Skin epidermis (tissue), 12 donors: ENCODE measurements around the gene CAPN3.

ENCODE experiments used
- H3K27ac ChIP-seq, 21 experiments: fragments of 200-600 bp; sonication (generic) in 11 of 21; one replicate each; pipeline ENCODE4 v1.5.0; 2020; ENCODE audit warnings: mild to moderate bottlenecking in 3 of 21, inconsistent platforms in 2 of 21, moderate library complexity in 2 of 21
- H3K4me3 ChIP-seq, 7 experiments: fragments of 200-600 bp; sonication (generic) in 2 of 7; one replicate each; pipeline ENCODE4 v1.5.0; 2020; ENCODE audit warnings: inconsistent platforms in 2 of 7, mild to moderate bottlenecking in 2 of 7, moderate library complexity in 1 of 7

Gene CAPN3

DNA sequence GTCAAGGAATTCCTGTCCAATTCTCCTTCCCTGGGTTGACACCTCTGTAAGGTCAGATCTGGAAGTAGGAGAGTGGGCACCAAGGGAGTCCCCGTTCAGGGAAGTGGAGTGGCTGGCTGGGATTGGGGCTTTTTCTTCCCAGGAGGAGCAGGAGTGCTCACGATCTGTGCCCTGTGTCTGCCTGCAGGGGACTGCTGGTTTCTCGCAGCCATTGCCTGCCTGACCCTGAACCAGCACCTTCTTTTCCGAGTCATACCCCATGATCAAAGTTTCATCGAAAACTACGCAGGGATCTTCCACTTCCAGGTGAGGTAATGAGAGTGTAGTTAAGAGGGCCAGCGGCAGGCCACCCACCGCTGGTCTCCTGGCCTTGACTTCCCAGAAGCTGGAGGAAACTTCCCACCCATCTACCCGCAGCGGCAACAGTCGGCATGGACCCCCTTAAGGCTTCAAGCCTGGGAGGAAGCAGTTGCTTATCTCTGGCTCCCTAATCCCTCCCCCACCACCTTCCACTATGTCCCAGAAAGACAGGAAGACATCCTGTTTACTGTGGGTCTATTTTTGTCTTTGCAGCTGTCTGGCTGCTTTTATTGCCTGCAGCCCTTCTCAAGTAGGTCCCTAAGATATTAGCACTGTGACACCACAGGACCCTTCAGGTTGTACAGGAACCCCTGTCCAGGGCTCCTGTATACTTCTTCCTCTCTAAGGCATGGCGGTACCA, 26.8 kb downstream of the CAPN3 start:
- no peak overlapping the region for H3K4me3 ChIP-seq
- peak overlapping the region in 1 of 21 experiments; percentile 60 for H3K27ac ChIP-seq

DNA sequence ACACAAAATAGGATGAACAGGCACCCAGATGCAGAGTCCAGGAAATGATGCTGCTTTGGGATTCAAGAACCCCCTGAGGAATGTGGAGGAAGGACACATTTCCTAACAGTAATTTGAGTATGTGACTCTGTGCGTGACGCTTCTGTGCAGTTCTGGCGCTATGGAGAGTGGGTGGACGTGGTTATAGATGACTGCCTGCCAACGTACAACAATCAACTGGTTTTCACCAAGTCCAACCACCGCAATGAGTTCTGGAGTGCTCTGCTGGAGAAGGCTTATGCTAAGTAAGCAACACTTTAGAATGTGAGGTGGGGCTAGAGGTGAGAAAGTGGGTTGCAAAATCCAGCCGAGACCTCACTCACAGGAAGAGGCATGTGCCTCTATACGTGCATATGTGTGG, 28.3 kb downstream of the CAPN3 start:
- Histone ChIP-seq H3K27ac (no peak overlapping the region), H3K4me3 (no peak overlapping the region)

DNA sequence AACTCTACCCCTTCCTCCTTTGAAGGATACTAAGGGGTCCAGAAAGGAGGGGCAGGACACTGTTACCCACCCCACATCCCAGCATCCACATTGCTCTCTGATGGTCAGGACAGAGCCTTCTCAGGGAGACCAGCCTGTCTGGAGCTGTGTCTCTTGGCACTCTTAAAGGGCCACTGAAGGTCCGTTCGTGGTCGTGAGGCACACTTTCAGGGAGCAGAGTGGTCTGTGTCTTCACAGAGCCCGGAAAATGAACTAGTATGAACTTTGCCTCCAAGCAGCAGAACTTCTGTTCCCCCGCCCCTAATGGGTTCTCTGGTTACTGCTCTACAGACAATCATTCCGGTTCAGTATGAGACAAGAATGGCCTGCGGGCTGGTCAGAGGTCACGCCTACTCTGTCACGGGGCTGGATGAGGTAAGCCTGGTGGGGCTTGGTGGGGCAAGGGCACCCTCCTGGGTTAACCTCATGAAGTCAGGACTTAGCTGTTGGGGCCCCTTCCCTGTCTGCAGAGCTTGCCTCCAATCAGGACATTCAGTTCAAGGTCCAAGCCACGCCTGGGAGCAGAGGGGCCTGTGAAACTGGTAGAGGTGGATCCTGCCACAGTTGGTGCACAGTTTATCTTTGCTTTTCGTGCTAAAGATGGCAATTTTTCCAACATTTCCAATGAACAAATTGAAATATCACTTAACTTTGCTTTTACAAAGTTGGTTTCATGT, 33.2 kb downstream of the CAPN3 start:
- peak overlapping the region in 1 of 21 experiments; percentile 11 for H3K27ac ChIP-seq
- H3K4me3 ChIP-seq = no peak overlapping the region

DNA sequence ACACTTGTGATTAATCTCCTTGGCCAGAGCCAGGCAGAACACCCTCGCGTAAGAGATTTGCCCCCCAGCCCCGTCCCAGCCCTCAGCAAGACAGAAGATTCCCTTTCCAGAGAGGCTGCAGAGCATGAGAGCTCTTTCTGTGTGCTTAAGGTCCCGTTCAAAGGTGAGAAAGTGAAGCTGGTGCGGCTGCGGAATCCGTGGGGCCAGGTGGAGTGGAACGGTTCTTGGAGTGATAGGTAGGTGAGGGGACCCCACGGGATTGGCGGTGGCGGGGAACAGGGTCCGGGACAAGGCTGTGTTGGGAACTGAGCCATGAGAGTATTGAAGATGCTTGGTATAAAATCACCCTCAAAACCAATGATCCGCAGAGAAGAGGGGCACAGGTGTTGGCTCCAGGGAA, 34.8 kb downstream of the CAPN3 start:
- H3K4me3 ChIP-seq = no peak overlapping the region
- no peak overlapping the region for H3K27ac ChIP-seq

DNA sequence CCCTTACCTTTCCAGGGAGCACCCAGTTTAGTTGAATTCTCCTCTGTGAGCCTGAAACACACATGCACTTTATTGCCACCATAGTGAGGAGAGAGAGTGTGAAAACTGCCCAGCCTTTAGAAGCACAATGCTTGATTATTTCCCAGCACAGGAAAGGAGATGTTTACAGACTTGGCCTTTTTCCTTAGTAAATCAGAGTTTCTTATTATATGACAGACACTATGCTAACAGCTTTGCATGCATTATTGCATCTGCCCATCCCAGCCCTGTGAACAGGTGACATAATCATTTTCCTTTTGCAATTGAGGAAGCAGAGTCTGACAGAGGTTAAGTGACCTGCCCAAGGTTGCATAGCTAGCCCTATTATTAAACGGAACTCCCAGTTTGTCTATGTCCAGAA, 36.5 kb downstream of the CAPN3 start:
- Histone ChIP-seq H3K4me3 (no peak overlapping the region), H3K27ac (no peak overlapping the region)

DNA sequence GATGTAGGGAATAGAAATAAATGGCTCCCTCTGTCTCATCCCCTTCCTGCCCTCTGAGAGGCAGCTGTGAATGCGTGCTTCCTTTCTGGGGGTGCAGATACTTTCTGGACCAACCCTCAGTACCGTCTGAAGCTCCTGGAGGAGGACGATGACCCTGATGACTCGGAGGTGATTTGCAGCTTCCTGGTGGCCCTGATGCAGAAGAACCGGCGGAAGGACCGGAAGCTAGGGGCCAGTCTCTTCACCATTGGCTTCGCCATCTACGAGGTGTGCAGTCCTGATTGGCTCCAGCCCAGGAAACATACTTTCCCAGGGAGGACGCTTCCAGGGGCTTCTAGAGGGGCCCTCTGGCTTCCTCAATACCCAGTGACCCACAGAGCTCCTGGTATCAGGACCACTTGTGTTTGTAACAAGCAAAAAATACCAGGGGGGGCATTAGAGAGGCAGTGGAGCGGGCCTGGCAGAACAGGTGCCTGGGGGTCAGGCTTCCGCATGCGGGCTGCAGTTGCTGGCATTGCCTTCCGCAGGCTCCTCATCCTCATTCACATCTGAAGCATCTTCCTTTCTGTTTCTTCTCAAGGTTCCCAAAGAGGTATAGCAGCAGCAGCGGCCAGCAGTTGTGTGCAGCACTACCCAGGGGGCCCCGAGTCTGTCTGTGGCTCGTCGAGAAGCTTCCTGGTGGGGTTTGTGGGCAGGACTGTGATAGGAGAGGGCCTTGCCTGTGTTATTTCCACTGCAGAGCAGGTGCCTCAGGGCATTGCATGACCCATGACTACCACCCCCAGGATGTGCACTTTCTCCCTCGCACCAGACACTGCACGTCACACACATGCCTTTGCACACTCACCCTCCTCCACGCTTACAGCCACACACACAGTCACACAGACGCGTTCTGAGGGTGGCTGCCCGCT, 42.5 kb downstream of the CAPN3 start:
- H3K27ac ChIP-seq = peak overlapping the region in 1 of 21 experiments; percentile 29
- H3K4me3 ChIP-seq = no peak overlapping the region

DNA sequence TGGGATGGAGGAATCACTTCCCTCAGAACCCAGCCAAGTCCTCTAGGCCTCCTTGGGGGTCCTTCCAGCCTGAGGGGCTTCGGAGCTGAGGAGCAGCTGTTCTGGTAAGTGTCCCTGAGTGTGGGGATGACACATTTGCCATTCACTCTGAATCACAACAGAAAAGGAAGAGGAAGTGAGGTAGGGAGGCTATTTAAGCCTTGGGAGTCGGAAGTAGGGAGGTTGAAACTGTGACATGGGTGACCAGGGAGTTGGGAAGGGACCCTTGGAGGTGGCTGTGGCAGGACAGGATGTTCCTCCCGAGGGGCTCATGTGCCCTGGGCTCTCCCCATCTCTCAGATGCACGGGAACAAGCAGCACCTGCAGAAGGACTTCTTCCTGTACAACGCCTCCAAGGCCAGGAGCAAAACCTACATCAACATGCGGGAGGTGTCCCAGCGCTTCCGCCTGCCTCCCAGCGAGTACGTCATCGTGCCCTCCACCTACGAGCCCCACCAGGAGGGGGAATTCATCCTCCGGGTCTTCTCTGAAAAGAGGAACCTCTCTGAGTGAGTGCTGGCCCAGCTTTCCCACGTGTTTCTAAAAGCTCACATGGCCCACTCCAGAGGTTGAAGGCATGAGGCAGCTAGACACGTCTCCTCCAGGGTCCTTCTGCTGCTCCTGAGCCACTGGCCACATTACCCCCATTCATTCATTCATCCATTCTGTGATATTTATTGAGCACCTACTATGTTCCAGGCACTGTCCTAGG, 43.3 kb downstream of the CAPN3 start:
- Histone ChIP-seq H3K27ac (peak overlapping the region in 1 of 21 experiments; percentile 66), H3K4me3 (no peak overlapping the region)

DNA sequence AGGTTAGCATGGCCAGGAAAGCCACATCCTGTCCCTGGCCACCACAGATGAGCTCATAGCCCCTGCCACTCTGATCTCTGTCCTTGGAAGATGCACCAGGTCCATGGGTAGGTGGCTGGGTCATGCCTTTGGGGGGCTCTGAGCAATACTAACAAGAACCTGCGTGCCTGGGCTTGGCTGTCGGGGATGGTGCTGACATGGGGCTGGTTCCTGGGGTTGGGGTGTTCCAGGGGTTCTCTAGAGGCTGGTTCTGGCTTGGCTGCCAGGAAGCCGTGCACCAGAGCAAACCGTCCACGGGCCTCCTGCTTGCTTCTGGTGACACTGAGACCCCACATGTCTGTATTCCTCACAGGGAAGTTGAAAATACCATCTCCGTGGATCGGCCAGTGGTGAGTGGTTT, 44.1 kb downstream of the CAPN3 start:
- peak overlapping the region in 1 of 21 experiments; percentile 66 for H3K27ac ChIP-seq
- H3K4me3 ChIP-seq = no peak overlapping the region

DNA sequence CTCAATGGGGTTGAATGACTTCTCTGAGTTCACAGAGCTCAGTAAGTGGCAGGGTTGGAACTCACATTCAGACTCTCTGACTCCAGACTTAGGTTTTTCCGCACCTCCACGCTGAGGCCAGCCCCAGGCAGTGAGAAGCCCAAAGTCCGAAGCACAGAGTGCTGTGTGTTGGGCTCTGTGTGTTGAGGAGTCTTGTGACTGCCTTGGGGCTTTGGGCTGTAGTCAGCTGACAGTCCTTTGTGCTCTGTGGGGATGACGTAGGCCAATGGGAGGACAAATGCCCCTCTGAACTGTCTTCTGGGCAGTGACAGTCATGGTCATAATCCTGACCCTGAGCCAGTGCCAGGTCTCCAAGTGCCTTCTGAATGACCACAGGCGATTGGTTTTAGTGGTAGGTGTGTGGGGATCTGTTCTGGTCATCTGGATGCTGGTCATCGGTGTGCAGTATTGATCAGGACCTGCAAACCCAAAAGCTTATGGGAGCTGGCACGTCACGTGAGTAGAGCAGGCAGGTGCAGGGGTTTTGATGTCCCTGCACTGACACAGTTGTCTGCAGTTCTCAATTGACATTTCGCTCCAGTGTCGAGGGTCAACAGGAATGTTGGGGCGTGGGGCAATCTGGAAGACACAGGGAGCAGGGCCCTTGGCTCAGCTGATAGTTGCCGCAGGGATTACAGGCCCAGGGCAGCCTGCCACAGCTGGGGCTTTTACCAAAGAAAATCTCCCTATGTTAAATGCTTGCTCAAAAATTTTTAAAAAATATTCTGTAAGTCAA, 45.3 kb downstream of the CAPN3 start:
- H3K27ac ChIP-seq = peak overlapping the region in 4 of 21 experiments; percentile 5 to 76 (median 21)
- no peak overlapping the region for H3K4me3 ChIP-seq

DNA sequence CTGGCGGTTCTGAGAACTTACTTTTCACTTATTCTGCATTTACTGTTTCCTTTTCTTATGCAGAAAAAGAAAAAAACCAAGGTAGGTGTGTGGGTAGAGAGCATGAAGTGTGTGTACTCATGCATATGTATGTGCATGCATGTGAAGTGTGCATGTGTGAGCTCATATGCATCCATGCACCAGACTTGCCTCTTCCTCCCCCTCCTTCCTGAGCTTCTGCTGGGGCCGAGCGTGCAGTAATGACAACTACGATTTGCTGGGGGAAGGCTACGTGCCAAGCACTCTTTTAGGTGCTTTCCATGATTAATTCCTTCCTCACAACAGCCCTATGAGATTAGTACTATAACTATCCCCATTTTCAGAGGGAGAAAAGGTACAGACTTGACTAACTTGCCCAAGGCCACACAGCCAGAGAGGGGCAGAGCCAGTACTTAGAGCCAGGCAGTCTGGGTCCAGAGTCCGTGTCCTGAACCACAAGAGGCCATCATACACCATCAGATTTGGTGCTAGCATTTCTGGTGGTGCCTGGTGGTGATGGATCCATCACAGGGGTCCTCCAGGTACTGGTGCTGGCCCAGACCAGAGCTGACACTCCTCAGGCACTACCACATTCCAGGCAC, 46.7 kb downstream of the CAPN3 start:
- H3K4me3 ChIP-seq = no peak overlapping the region
- H3K27ac ChIP-seq = peak overlapping the region in 3 of 21 experiments; percentile 13 to 76 (median 24)

DNA sequence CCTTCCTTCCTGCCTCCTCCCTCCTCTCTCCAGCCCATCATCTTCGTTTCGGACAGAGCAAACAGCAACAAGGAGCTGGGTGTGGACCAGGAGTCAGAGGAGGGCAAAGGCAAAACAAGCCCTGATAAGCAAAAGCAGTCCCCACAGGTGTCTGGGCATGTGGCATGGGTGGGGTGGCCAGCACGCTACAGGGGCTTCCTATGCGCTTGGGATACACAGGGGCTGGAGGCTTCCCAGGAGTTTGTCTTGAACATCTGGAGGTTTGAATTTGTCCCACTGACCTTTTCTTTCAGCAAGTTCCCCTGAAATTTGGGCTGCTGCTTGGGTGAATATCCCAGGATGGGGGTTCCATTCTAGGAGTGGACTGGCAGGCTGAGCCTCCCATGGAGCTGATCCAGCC, 48.9 kb downstream of the CAPN3 start:
- H3K27ac ChIP-seq = peak overlapping the region in 1 of 21 experiments; percentile 27

DNA sequence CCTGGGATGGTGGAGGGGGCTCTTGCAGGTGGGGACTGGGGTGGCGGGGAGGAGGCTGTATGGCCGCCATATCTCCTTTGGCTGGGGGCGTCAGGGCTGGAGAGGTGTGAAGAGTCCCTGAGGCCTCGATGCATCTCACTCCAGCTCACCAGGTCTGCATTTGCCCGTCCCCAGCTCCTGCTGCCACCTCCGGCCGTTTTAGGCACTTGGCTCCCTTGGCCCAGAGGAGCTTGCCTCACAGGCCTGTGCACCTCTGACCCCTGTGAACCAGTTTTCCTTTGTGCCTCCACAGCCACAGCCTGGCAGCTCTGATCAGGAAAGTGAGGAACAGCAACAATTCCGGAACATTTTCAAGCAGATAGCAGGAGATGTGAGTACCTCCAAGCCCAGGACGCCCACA, 49.7 kb downstream of the CAPN3 start:
- Histone ChIP-seq H3K27ac (peak overlapping the region in 2 of 21 experiments; percentile 30 to 35), H3K4me3 (no peak overlapping the region)

More for the DNA sequence above, 48.9 kb downstream of the CAPN3 start:
- H3K4me3 ChIP-seq = no peak overlapping the region

DNA sequence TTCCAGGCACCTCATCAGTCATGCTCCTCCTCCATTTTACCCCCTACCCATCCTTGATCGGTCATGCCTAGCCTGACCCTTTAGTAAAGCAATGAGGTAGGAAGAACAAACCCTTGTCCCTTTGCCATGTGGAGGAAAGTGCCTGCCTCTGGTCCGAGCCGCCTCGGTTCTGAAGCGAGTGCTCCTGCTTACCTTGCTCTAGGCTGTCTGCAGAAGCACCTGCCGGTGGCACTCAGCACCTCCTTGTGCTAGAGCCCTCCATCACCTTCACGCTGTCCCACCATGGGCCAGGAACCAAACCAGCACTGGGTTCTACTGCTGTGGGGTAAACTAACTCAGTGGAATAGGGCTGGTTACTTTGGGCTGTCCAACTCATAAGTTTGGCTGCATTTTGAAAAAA, 52.6 kb downstream of the CAPN3 start:
- no peak overlapping the region for H3K27ac ChIP-seq
- H3K4me3 ChIP-seq = no peak overlapping the region

DNA sequence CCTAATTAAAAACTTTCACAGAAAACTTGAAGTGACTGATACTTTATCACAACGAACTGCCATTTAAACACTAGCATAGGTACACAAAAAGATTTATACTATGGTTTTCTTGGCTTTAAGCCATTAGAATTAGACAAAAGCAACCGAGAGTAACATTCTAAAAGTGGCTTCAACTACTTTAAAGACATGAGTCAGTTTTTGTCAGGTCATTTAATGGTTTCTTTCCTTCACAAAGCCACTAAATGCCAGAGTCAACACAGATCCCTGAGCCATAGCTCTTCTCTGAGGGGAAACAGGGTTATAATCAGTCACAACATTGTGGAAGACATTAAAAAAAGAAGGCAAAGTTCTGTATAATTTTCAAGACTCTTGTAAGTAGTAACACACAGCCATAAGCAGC, 54.6 kb downstream of the CAPN3 start:
- H3K4me3 ChIP-seq = no peak overlapping the region
- peak overlapping the region in 1 of 21 experiments; percentile 6 for H3K27ac ChIP-seq

DNA sequence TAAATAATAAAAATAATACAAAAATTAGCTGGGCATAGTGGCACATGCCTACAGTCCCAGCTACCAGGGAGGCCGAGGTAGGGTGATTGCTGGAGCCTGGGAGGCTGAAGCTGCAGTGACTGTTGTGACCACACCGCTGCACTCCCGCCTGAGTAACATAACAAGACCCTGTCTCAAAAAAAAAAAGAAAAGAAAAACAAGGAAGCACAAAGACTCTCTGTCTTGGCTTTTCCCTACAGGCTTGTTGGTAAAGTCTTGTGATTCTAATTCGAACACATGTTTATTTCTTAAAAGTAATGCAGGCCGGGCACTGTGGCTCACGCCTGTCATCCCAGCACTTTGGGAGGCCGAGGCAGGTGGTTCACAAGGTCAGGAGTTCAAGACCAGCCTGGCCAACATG, 60.1 kb downstream of the CAPN3 start:
- no peak overlapping the region for H3K4me3 ChIP-seq
- no peak overlapping the region for H3K27ac ChIP-seq

DNA sequence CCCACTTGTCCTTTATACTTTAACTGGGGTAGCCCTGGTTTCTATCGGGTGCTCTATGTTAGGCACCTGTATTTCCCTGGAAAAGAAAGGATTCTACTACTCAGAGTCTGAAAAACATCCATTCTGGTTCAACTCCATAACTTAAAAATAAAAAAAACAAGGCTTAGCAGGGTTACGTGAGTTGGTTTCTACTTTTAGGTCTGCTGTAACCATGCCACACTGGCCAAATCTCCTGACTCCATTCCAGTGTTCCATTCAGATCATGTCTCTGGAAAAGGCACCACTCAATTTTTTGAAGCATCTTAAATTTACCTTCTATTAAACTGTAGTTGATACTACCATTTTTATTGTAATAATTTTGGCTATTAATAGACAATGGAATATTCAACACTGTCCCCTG, 62.1 kb downstream of the CAPN3 start:
- peak overlapping the region in 1 of 21 experiments; percentile 27 for H3K27ac ChIP-seq

DNA sequence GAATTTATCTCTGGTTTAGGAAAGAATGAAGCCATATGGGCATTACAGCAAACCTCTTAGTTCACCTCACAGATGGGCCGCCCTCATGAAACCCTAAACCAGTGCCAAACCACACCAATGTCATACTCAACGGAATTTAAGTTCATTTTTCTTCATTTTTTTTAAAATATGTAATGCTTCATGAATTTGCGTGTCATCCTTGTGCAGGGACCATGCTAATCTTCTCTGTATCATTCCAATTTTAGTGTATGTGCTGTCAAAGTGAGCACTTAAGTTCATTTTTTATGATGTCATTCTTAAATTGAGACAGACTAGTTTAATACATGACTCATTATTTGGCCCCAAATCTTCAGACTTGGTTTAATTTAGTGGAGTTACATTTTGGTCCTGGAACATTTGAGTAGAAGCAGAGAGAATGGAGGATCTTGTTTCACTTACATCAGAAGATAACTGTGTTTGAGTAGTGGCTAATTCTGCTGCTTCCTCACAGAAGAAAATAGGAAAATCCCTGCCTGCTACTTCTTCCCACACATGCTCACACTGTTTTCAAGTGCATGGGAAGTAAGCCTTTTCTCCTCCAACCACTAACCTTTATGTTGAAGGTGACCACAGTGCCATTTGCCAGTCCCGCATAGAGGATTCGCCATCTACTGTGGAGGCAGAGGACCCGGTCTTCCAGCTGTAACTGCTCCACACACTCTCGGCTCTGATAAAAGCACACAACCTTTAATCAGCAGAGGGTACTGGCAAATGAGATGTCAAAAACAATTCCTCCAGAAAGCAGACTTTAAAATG, 68.3 kb downstream of the CAPN3 start:
- H3K27ac ChIP-seq = peak overlapping the region in 4 of 21 experiments; percentile 0 to 66 (median 38)
- H3K4me3 ChIP-seq = no peak overlapping the region

More for the DNA sequence above, 62.1 kb downstream of the CAPN3 start:
- no peak overlapping the region for H3K4me3 ChIP-seq
